ENCODE results near the gene PIAS1. TPM values are rescaled to one million over a fixed set of nuclear protein-coding genes. Genes with fewer than 3 reads are reported as not detected.

Gene PIAS1
- total RNA-seq, 1 experiment from 2014 or later = 25.9 TPM

GRCh38 chr15:68184616-68185480, 130.7 kb downstream of the PIAS1 start (continued):
- TF ChIP-seq ZBTB33 (IDR thresholded peaks at IDR 0.05; ENCODE audit: extremely low read depth, insufficient replicate concordance, low read length) (no peak), SIN3A (IDR thresholded peaks at IDR 0.05; ENCODE audit: low read depth) (no peak), SP1 (IDR thresholded peaks at IDR 0.05; ENCODE audit: low read depth) (no peak), TCF7L2 (IDR thresholded peaks at IDR 0.05; ENCODE audit: borderline replicate concordance, extremely low read depth, insufficient read depth, insufficient read length) (no peak), CEBPB (IDR thresholded peaks at IDR 0.05; ENCODE audit: low read depth) (no peak), REST (IDR thresholded peaks at IDR 0.05; ENCODE audit: low read depth) (no peak), SRF (IDR thresholded peaks at IDR 0.05; ENCODE audit: low read depth) (no peak), CBX3 (IDR thresholded peaks at IDR 0.05; ENCODE audit: low read depth) (no peak), POLR2A (IDR thresholded peaks at IDR 0.05; ENCODE audit: borderline replicate concordance, extremely low read depth, insufficient read depth, insufficient read length) (no peak), ELF1 (IDR thresholded peaks at IDR 0.05; ENCODE audit: borderline replicate concordance, low read depth) (no peak)

All from HCT116 (cell line).